ENCODE results near the gene GTF2A1. TPM values are rescaled to one million over a fixed set of nuclear protein-coding genes. Genes with fewer than 3 reads are reported as not detected.

Gene GTF2A1
- total RNA-seq, 1 donor from 2014 or later: 20.8 TPM

DNA sequence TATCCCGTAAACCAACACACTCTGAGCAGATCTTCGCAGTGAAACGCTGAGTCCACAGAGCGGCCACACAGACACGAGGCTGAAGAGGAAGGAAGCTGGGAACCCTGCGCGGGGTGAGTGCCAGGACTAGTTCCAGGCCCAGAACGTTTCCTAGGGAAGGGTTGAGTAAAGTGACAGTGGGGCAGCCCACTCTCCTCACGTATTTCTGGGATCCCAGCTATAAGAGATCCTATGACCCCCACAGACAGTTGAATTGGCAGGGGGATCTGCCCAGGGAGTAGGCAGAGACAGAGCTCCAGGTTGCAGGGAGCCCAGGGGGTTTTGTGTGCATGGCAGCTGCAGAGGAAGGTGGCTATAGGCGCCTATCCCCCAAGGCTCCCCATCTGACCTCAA is 51.1 kb downstream of the GTF2A1 start:
- peak; percentile 77 for DNase-seq

DNA sequence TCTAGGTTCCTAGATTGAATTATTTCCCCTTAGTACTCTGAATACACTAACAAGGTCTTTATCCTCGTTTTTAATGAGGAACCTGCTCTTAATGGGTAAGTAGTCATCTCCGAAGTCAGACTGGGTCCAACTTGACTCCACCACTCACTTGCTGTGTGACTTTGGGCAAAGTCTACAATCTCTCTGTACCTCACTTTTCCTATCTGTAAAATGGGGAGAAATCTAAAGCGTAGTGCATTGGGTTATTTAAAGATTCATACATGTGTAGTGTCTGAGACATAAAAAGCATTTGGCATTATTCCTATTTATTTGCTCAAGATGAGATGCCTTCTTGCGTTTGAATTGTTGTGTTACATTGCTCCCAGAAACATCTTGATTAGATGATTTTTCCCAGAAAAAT is 51.5 kb downstream of the GTF2A1 start:
- Histone ChIP-seq H3K4me3 (peak overlapping the region; percentile 84), H3K27ac (replicated peaks) (peak overlapping the region; percentile 97), H3K4me1 (peaks cover 19% of the 10 kb centered on the region), H3K27me3 (ENCODE audit: low read depth) (no peaks in the 10 kb centered on the region), H3K36me3 (no peaks in the 10 kb centered on the region), H3K9me3 (replicated peaks) (no peaks in the 10 kb centered on the region)
- TF ChIP-seq, protein P1, sequence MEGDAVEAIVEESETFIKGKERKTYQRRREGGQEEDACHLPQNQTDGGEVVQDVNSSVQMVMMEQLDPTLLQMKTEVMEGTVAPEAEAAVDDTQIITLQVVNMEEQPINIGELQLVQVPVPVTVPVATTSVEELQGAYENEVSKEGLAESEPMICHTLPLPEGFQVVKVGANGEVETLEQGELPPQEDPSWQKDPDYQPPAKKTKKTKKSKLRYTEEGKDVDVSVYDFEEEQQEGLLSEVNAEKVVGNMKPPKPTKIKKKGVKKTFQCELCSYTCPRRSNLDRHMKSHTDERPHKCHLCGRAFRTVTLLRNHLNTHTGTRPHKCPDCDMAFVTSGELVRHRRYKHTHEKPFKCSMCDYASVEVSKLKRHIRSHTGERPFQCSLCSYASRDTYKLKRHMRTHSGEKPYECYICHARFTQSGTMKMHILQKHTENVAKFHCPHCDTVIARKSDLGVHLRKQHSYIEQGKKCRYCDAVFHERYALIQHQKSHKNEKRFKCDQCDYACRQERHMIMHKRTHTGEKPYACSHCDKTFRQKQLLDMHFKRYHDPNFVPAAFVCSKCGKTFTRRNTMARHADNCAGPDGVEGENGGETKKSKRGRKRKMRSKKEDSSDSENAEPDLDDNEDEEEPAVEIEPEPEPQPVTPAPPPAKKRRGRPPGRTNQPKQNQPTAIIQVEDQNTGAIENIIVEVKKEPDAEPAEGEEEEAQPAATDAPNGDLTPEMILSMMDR (IDR thresholded peaks at IDR 0.05; ENCODE audit: borderline replicate concordance): no peak
- DNase-seq: no peak
- intact Hi-C loops (cut with micrococcal nuclease): no loop called here

More for the DNA sequence above, 51.1 kb downstream of the GTF2A1 start:
- Histone ChIP-seq H3K27ac (replicated peaks) (peak overlapping the region; percentile 97), H3K4me3 (peak overlapping the region; percentile 84), H3K27me3 (ENCODE audit: low read depth) (no peaks in the 10 kb centered on the region), H3K36me3 (no peaks in the 10 kb centered on the region), H3K4me1 (peaks cover 19% of the 10 kb centered on the region), H3K9me3 (replicated peaks) (no peaks in the 10 kb centered on the region)
- TF ChIP-seq, protein P1 (IDR thresholded peaks at IDR 0.05; ENCODE audit: borderline replicate concordance): no peak
- intact Hi-C loops (cut with micrococcal nuclease): loop anchor here (5.0 kb wide), 1 partner anchor 172 kb away; no protein-coding TSS in a partner anchor

DNA sequence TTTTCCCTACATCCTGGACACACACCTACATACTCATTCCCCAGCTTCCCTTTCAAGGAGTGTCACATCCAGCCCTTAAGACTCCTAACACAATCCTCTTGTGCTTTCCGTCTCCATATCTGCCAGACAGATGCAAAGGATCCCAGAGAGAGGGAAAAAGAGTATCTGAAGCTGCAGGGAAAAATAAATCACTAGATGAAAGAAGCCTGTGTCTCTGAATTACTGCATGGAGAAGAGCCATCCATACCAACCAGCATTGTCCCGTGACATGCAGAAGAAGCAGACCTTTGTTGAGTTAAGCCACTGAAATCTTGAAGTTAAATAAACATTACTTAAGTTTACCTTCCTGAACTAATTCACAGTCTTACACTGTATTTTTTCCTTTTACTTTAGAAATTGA is 54.6 kb downstream of the GTF2A1 start:
- intact Hi-C loops (cut with micrococcal nuclease): no loop called here
- H3K9me3 ChIP-seq (replicated peaks): no peaks in the 10 kb centered on the region

DNA sequence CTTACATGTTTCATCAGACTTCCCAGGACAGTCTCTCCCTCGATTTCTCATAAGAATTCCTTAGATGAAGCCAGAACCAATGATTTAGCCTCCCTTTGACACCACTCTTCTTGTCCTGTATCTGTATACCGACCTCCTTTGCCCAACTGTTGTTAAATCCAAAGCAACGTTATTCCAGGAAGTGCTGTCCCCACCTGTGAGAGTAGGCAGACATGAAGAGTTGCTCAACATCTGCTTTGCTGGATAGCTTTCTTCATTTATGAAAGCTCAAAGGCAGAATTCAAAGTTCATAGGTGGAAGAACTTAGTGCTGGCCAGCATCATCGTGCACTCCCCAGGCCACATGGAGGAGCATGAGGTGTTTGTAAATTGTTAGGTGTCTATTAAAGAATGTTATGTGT is 55.6 kb downstream of the GTF2A1 start:
- TF ChIP-seq, protein P1 (IDR thresholded peaks at IDR 0.05; ENCODE audit: borderline replicate concordance): no peak
- H3K27me3 ChIP-seq (ENCODE audit: low read depth): no peaks in the 10 kb centered on the region
- DNase-seq: no peak
- no peaks in the 10 kb centered on the region for H3K9me3 ChIP-seq (replicated peaks)
- peaks cover 11% of the 10 kb centered on the region for H3K4me1 ChIP-seq
- intact Hi-C loops (cut with micrococcal nuclease): no loop called here
- H3K4me3 ChIP-seq: no peak overlapping the region
- no peaks in the 10 kb centered on the region for H3K36me3 ChIP-seq
- H3K27ac ChIP-seq (replicated peaks): no peak overlapping the region

More for the DNA sequence above, 54.6 kb downstream of the GTF2A1 start:
- DNase-seq: no peak
- Histone ChIP-seq H3K27me3 (ENCODE audit: low read depth) (no peaks in the 10 kb centered on the region), H3K4me3 (no peak overlapping the region), H3K4me1 (peaks cover 17% of the 10 kb centered on the region), H3K27ac (replicated peaks) (no peak overlapping the region), H3K36me3 (no peaks in the 10 kb centered on the region)
- TF ChIP-seq, protein P1 (IDR thresholded peaks at IDR 0.05; ENCODE audit: borderline replicate concordance): no peak

DNA sequence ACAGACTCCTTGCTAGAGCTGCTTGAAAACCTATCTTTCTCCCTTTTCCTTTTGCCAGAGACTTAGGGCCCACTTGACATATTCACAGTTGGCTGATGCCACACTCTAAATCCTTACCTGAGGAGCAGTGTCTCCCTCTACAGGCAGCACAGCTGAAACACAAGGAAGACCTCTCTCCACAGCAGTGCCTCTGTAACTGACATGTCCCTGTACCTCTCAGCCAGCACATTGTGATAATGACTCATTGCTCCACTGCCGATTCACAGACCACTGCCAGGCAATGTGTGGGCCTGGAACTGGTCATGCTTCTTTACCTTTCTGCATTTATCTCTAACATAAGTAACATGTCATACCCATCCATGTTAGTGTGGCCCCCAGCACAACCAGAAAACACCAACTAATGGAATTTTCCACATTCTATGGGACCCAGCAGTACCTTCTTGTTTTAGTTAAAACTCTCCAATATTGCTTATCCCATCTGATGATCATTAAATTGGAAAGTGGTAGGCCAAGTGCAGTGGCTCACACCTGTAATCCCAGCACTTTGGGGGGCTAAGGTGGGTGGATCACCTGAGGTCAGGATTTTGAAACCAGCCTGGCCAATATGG is 56.5 kb downstream of the GTF2A1 start:
- no peaks in the 10 kb centered on the region for H3K36me3 ChIP-seq
- H3K27ac ChIP-seq (replicated peaks): no peak overlapping the region
- no peak for DNase-seq
- intact Hi-C loops (cut with micrococcal nuclease): no loop called here
- peaks cover 2% of the 10 kb centered on the region for H3K4me1 ChIP-seq
- H3K4me3 ChIP-seq: no peak overlapping the region
- no peaks in the 10 kb centered on the region for H3K9me3 ChIP-seq (replicated peaks)
- TF ChIP-seq, protein P1 (IDR thresholded peaks at IDR 0.05; ENCODE audit: borderline replicate concordance): peak; percentile 57
- H3K27me3 ChIP-seq (ENCODE audit: low read depth): no peaks in the 10 kb centered on the region
